Naive B cell (primary cell): Measurements from ENCODE around the gene RNF213. TPM values are rescaled to one million over a fixed set of nuclear protein-coding genes. Genes with fewer than 3 reads are reported as not detected.
"Not testable (repeated sequence)": the region's sequence is repeated elsewhere in the genome, so short reads cannot be mapped to it uniquely, and the experiment has no call there.

ENCODE experiments used
- ATAC-seq, 2 donors: fragments of 150-1000 bp; cut with Tn5 transposase; 2 replicates each; pipeline ENCODE4 v1.10.0; 2021; ENCODE audit warnings: low read depth in 2 of 2, mild to moderate bottlenecking in 2 of 2, moderate library complexity in 2 of 2
- DNase-seq: peaks from one replicate; pipeline ENCODE4 v3.0.0; 2022
- H3K27ac Mint-ChIP-seq, 6 donors: one replicate each; pipeline ENCODE4 v1.8.0; 2020 to 2022; ENCODE audit warnings: mild to moderate bottlenecking in 6 of 6, mixed read lengths in 6 of 6, moderate library complexity in 5 of 6, inconsistent platforms in 2 of 6
- H3K27me3 Mint-ChIP-seq, 3 donors: one replicate each; pipeline ENCODE4 v1.8.0; 2021 to 2022; ENCODE audit warnings: mixed read lengths in 3 of 3, mild to moderate bottlenecking in 1 of 3
- H3K36me3 Mint-ChIP-seq, 2 donors: one replicate each; pipeline ENCODE4 v1.8.0; 2020 to 2022; ENCODE audit warnings: mixed read lengths in 2 of 2, inconsistent platforms in 1 of 2, mild to moderate bottlenecking in 1 of 2
- H3K4me1 Mint-ChIP-seq, 3 donors: one replicate each; pipeline ENCODE4 v1.8.0; 2020 to 2022; ENCODE audit warnings: mixed read lengths in 3 of 3, inconsistent platforms in 1 of 3, mild to moderate bottlenecking in 1 of 3, moderate library complexity in 1 of 3
- H3K4me3 Mint-ChIP-seq, 8 donors: one replicate each; pipeline ENCODE4 v1.8.0; 2020 to 2022; ENCODE audit warnings: mild to moderate bottlenecking in 8 of 8, mixed read lengths in 8 of 8, moderate library complexity in 8 of 8, inconsistent platforms in 2 of 8
- H3K9me3 Mint-ChIP-seq, 7 donors: one replicate each; pipeline ENCODE4 v1.8.0; 2020 to 2022; ENCODE audit warnings: mixed read lengths in 7 of 7, mild to moderate bottlenecking in 5 of 7, inconsistent platforms in 2 of 7, moderate library complexity in 1 of 7
- polyA plus RNA-seq, 6 donors: library from polyadenylated mRNA; unstranded; fragments of 300-500 nt; fragmentation: Illumina TruSeq; gene quantifications; one replicate each; pipeline ENCODE4 v1.2.3, GENCODE V29; 2021; ENCODE audit warnings: low read depth in 6 of 6

The RNF213 gene
- polyA plus RNA-seq, 6 donors from 2014 or later, result 9.2 to 34.7 (median 18.3) TPM

DNA sequence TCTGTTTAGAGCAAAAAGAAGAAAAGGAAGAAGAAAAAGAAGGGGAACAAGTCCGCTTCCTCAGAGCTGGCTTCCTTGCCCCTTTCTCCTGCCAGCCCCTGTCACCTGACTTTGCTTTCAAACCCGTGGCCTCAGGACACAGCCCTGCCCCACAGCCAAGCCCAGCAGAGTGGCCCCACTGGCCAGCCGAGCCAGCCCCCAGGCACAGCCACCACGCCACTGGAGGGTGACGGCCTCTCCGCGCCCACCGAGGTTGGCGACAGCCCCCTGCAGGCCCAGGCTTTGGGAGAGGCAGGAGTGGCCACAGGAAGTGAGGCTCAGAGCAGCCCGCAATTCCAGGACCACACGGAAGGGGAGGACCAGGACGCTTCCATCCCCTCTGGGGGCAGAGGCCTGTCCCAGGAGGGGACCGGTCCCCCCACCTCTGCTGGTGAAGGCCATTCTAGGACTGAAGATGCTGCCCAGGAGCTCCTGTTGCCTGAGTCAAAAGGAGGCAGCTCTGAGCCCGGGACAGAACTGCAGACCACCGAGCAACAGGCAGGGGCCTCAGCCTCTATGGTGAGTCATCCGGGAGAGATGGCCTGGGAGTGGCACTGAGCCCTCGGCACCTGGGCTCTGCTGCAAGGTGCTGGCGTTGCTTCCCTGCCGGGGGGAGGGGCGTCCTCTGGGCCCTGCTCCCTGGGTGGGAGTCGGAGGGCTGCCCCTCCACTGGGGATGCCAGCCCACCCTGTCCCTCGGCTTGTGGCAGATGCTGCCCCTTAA, 27.3 kb downstream of the RNF213 start:
- H3K9me3 Mint-ChIP-seq, result no peaks in the 10 kb centered on the region
- DNase-seq (no peak), ATAC-seq (no peak)
- peaks cover 0 to 8% of the 10 kb centered on the region in 2 donors for H3K36me3 Mint-ChIP-seq
- H3K4me3 Mint-ChIP-seq, result no peak overlapping the region
- no peaks in the 10 kb centered on the region for H3K27me3 Mint-ChIP-seq
- H3K27ac Mint-ChIP-seq, result peak overlapping the region in 3 of 6 donors; percentile 12 to 82 (median 20)
- peaks cover 4 to 21% (median 11%) of the 10 kb centered on the region in 3 donors for H3K4me1 Mint-ChIP-seq

DNA sequence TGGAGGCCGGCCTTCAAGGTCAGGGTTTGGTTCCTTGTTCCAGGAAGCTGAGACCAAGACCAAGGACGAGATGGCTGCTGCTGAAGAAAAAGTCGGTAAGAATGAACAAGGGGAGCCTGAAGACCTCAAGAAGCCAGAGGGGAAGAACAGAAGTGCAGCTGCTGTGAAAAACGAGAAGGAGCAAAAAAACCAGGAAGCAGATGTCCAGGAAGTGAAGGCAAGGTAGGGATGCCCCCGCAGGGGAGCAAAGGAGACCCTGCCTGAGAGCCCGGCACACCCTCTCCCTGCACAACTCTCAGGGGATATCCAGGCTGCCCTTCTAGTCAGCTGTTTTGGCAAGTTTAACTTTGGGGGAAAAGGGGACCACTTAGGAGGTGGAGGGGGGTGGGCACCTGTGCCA, 29.0 kb downstream of the RNF213 start:
- ATAC-seq (no peak), DNase-seq (no peak)
- H3K27me3 Mint-ChIP-seq, result no peaks in the 10 kb centered on the region
- H3K27ac Mint-ChIP-seq, result peak overlapping the region in 3 of 6 donors; percentile 15 to 88 (median 77)
- peak overlapping the region in 1 of 8 donors; percentile 63 for H3K4me3 Mint-ChIP-seq
- H3K36me3 Mint-ChIP-seq, result peaks cover 0 to 8% of the 10 kb centered on the region in 2 donors
- H3K9me3 Mint-ChIP-seq, result no peaks in the 10 kb centered on the region
- peaks cover 1 to 16% (median 5%) of the 10 kb centered on the region in 3 donors for H3K4me1 Mint-ChIP-seq

DNA sequence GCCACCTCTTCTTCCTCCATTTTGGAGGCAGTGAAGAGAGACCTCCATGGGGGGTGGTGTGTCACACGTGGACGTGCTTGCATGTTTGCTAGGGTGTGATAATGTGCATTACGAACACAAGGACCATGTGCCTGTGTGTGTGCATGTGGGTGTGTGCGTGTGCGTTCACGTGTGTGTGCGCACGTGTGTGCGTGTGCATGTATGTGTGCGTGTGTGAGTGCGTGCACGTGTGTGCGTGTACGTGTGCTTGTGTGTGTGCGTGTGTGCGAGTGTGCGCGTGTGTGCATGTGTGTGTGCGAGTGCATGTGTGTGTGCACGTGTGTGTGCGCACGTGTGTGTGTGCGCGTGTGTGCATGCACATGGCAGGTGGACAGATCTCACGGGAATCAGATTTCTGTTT, 29.5 kb downstream of the RNF213 start:
- Mint-ChIP-seq H3K27me3 (no peaks in the 10 kb centered on the region), H3K27ac (peak overlapping the region in 1 of 6 donors; percentile 69), H3K4me1 (peaks cover 0 to 13% (median 4%) of the 10 kb centered on the region in 3 donors), H3K9me3 (no peaks in the 10 kb centered on the region), H3K4me3 (no peak overlapping the region), H3K36me3 (peaks cover 0 to 8% of the 10 kb centered on the region in 2 donors)
- DNase-seq, result no peak
- no peak for ATAC-seq

DNA sequence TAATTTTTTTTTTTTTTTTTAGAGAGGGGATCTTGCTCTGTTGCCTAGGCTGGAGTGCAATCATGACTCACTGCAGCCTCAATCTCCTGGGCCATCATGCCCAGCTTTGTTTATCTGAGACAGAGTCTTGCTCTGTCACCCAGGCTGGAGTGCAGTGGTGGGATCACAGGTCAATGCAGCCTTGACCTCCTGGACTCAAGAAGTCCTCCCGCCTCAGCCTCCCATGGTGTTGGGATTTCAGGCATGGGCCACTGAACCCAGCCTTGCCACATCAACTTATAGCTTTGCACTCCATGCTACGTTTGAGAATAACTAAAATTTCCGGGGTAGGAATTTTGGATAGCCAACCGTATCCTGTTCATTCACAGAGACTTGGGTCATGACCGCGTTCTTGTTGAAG, 30.6 kb downstream of the RNF213 start:
- no peak overlapping the region for H3K4me3 Mint-ChIP-seq
- ATAC-seq (no peak), DNase-seq (no peak)
- peaks cover 8 to 9% of the 10 kb centered on the region in 2 donors for H3K36me3 Mint-ChIP-seq
- H3K4me1 Mint-ChIP-seq, result peaks cover 0 to 8% (median 4%) of the 10 kb centered on the region in 3 donors
- H3K9me3 Mint-ChIP-seq, result no peaks in the 10 kb centered on the region
- H3K27me3 Mint-ChIP-seq, result no peaks in the 10 kb centered on the region
- H3K27ac Mint-ChIP-seq, result no peak overlapping the region

DNA sequence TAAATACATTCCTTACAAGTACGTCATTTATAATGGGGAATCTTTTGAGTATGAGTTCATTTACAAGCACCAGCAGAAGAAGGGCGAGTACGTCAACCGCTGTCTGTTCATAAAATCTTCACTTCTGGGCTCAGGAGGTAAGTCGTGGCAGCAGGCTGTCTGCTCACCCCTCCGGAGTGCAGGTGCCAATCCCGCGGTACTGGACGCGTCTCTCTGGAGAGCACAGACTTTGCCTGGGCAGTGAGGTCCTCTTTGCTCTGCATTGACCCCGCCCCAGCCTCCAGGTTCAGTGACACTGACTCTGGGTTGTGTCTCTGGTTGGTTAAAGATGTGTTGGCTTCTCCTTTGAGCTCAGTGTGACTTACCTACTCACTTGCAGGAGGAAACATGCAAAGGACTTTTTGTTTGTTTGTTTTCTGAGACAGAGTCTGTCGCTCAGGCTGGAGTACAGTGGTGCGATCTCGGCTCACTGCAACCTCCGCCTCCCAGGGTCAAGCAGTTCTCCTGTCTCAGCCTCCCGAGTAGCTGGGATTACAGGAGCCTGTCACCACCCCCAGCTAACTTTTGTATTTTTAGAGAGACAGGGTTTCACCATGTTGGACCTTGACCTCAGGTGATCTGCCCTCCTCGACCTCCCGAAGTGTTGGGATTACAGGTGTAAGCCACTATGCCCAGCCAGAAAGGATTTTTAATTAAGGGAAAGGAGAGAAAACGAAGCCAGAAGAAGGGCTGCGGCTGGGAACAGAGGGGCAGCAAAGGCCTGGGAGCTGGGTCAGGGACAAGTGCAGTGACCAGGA, 31.2 kb downstream of the RNF213 start:
- ATAC-seq (no peak), DNase-seq (no peak)
- Mint-ChIP-seq H3K27ac (peak overlapping the region in 1 of 6 donors; percentile 47), H3K36me3 (peaks cover 8 to 9% of the 10 kb centered on the region in 2 donors), H3K9me3 (no peaks in the 10 kb centered on the region), H3K4me3 (no peak overlapping the region), H3K27me3 (no peaks in the 10 kb centered on the region), H3K4me1 (peaks cover 0 to 6% (median 4%) of the 10 kb centered on the region in 3 donors)

DNA sequence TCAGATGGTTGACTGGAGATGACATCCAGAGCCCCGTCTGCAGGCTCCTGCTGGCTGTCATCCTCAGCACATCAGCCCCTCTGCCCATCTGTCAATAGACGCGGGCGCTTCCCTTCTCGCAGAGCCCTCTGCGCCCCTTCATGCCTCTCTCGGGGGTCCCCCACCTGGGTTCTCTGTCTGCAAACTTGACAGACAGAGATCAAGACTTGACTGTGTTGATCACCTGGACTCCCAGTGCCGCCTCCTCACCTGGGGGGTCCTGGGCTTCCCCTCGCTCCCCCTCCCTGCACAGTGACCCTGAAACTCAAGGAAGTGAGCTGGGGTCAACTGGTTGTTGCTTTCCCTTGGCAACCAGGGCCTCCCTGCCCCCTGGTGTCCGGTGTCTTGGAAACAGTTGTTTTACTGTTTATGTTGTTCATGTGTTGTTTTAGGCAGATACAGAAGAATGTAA, 31.9 kb downstream of the RNF213 start:
- Mint-ChIP-seq H3K27ac (peak overlapping the region in 1 of 6 donors; percentile 19), H3K36me3 (peaks cover 8 to 9% of the 10 kb centered on the region in 2 donors), H3K27me3 (no peaks in the 10 kb centered on the region), H3K4me3 (no peak overlapping the region), H3K4me1 (peaks cover 0 to 6% (median 4%) of the 10 kb centered on the region in 3 donors), H3K9me3 (no peaks in the 10 kb centered on the region)
- ATAC-seq (no peak), DNase-seq (no peak)

DNA sequence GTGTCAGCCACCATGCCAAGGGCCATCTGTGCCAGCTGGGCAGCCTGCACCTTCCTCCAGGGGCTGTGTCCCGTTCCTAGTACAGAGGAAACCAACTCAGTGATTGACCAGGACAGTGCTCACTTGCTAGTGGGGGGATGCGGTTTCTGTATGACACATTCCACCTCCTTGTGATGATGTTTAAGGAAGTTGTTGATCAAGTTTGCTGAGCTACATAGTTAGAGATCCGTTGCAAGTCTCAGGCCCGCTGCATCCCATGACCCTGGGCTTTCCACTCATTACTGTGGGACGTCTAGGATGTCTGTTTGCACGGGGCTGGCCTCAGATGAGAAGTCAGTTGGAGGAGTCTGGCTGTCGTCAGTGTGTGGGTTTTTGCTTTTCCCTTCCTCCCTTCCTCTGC, 33.6 kb downstream of the RNF213 start:
- DNase-seq, result no peak
- Mint-ChIP-seq H3K4me3 (no peak overlapping the region), H3K27me3 (no peaks in the 10 kb centered on the region), H3K9me3 (no peaks in the 10 kb centered on the region), H3K4me1 (peaks cover 0 to 6% (median 0%) of the 10 kb centered on the region in 3 donors), H3K36me3 (peaks cover 8 to 11% of the 10 kb centered on the region in 2 donors), H3K27ac (no peak overlapping the region)
- ATAC-seq, result no peak

DNA sequence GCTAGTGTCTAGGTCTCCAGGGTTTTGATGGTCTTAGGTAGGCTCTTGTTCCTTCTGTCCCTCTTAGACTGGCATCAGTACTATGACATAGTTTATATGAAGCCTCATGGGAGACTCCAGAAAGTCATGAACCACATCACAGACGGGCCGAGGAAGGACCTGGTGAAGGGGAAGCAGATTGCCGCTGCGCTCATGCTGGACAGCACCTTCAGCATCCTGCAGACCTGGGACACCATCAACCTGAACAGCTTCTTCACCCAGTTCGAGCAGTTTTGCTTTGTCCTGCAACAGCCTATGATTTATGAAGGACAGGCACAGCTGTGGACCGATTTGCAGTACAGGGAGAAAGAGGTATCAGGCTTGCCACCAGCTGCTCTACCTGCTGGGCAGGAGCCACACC, 34.0 kb downstream of the RNF213 start:
- peaks cover 8 to 16% of the 10 kb centered on the region in 2 donors for H3K36me3 Mint-ChIP-seq
- peaks cover 0 to 2% (median 0%) of the 10 kb centered on the region in 3 donors for H3K4me1 Mint-ChIP-seq
- DNase-seq, result no peak
- no peak for ATAC-seq
- H3K27ac Mint-ChIP-seq, result no peak overlapping the region
- H3K4me3 Mint-ChIP-seq, result no peak overlapping the region
- H3K27me3 Mint-ChIP-seq, result no peaks in the 10 kb centered on the region
- peaks cover 0 to 3% (median 1%) of the 10 kb centered on the region in 7 donors for H3K9me3 Mint-ChIP-seq

DNA sequence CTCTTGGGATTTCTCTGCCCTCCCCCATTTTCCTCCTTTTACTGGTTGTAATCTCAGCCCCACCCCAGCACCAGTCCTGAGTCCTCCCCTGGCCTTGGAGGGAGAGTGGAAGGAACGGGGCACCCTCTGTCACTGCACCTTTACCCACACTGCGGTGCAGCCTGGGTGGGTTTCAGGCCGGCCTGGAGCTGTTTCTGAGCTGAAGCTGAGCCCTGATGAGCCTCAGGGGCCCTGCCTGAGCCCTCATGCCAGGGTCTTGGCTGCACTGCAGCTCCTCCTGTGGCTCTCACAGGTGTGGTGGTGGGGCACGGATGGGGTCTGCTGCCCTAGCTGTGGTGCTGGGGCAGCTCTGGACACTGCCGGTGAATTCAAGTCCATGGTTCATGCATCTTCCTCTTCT, 34.5 kb downstream of the RNF213 start:
- no peaks in the 10 kb centered on the region for H3K27me3 Mint-ChIP-seq
- H3K4me3 Mint-ChIP-seq, result no peak overlapping the region
- H3K27ac Mint-ChIP-seq, result no peak overlapping the region
- peaks cover 0 to 4% (median 2%) of the 10 kb centered on the region in 7 donors for H3K9me3 Mint-ChIP-seq
- H3K36me3 Mint-ChIP-seq, result peaks cover 8 to 18% of the 10 kb centered on the region in 2 donors
- DNase-seq, result no peak
- ATAC-seq, result no peak
- peaks cover 0 to 1% (median 0%) of the 10 kb centered on the region in 3 donors for H3K4me1 Mint-ChIP-seq

DNA sequence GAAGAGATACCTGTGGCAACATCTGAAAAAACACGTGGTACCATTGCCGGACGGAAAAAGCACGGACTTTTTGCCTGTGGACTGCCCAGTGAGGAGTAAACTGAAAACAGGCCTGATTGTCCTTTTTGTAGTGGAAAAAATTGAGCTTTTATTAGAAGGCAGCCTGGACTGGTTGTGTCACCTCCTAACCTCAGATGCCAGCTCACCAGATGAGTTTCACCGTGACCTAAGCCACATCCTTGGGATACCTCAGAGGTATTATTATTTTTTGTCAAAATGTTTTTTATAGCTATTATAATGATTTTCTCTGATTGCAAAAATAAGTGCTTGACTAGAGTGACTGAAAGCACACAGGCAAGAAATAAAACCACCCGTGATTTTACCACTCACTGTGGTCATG, 34.9 kb downstream of the RNF213 start:
- Mint-ChIP-seq H3K4me3 (no peak overlapping the region), H3K4me1 (peaks cover 0 to 3% (median 0%) of the 10 kb centered on the region in 3 donors), H3K27ac (no peak overlapping the region), H3K36me3 (peaks cover 11 to 18% of the 10 kb centered on the region in 2 donors), H3K27me3 (no peaks in the 10 kb centered on the region), H3K9me3 (peaks cover 0 to 7% (median 2%) of the 10 kb centered on the region in 7 donors)
- no peak for DNase-seq
- no peak for ATAC-seq

DNA sequence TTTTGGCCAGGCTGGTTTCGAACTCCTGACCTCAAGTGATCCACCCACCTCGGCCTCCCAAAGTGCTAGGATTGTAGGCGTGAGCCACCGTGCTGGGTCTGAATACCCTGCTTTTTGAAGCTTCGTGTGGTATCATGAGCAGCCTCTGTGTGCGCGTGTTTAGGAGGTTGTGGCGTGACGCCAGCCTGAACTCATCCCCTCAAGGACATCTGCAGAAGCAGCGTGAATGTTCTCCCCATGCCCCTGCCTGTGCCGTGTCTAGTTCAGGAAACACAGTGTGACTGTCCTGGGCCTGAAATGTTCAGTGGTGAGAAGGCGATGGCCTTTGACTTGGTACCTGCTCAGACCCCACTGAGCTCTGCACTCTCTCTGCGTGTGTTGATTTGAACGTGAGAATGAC, 35.6 kb downstream of the RNF213 start:
- DNase-seq (no peak), ATAC-seq (no peak)
- H3K9me3 Mint-ChIP-seq, result peaks cover 0 to 9% (median 2%) of the 10 kb centered on the region in 7 donors
- peaks cover 3 to 5% (median 3%) of the 10 kb centered on the region in 3 donors for H3K4me1 Mint-ChIP-seq
- H3K27me3 Mint-ChIP-seq, result no peaks in the 10 kb centered on the region
- peaks cover 17 to 23% of the 10 kb centered on the region in 2 donors for H3K36me3 Mint-ChIP-seq
- no peak overlapping the region for H3K27ac Mint-ChIP-seq
- no peak overlapping the region for H3K4me3 Mint-ChIP-seq

DNA sequence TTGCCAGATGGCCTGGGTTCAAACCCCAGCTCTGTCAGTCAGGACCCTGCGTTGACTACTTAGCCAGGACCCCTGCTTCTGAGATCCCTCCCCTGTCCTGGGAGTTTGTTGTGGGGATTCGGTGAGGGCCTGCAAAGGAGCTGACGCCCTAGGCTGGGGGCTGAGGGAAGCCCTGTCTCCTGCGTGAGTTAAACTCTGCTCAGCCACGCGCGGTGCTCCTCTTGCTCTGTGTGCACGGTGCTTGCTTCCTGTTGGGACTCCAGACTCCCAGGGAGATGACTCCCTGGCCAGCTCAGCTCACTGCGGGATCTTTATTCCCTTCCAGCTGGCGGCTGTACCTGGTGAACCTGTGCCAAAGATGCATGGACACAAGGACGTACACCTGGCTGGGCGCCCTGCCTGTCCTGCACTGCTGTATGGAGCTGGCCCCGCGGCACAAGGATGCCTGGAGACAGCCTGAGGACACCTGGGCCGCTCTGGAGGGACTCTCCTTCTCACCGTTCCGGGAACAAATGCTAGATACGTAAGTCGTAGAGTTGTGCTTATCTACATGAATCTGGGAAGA, 37.4 kb downstream of the RNF213 start:
- ATAC-seq, result no peak
- H3K36me3 Mint-ChIP-seq, result peaks cover 32 to 39% of the 10 kb centered on the region in 2 donors
- H3K9me3 Mint-ChIP-seq, result peaks cover 0 to 12% (median 6%) of the 10 kb centered on the region in 7 donors
- H3K27ac Mint-ChIP-seq, result no peak overlapping the region
- H3K4me1 Mint-ChIP-seq, result peaks cover 4 to 13% (median 6%) of the 10 kb centered on the region in 3 donors
- no peak for DNase-seq
- H3K4me3 Mint-ChIP-seq, result no peak overlapping the region
- H3K27me3 Mint-ChIP-seq, result no peaks in the 10 kb centered on the region

DNA sequence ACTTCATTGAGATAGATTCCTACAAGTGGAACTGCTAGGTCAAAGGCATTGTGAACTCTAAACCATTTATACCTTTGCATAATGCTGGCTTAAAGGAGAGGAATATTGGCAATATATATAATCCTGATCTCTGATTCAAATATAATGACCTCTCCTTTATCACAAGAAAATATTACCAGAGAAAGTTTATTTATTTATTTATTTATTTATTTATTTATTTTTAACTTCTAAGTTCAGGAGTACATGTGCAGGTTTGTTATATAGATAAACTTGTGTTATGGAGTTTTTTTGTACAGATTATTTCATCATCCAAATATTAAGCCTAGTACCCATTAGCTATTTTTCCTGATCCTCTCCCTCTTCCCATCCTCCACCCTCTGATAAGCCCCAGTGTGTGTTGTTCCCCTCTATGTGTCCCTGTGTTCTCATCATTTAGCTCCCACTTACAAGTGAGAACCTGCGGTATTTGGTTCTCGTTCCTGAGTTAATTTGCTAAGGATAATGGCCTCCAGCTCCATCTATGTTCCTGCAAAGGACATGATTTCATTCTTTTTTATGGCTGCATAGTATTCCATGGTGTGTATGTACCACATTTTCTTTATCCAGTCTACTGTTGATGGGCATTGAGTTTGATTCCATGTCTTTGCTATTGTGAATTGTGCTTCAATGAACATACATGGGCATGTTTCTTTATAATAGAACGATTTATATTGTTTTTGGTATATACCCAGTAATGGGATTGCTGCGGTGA, 38.9 kb downstream of the RNF213 start:
- H3K27ac Mint-ChIP-seq, DNase-seq, H3K4me3 Mint-ChIP-seq, H3K27me3 Mint-ChIP-seq, ATAC-seq: not testable (repeated sequence)
- Mint-ChIP-seq H3K36me3 (peaks cover 39 to 40% of the 10 kb centered on the region in 2 donors), H3K9me3 (peaks cover under 1 to 20% (median 14%) of the 10 kb centered on the region in 7 donors), H3K4me1 (peaks cover 4 to 13% (median 6%) of the 10 kb centered on the region in 3 donors)
